ENCODE measurements around the gene DNAJB1. TPM values are rescaled to one million over a fixed set of nuclear protein-coding genes. Genes with fewer than 3 reads are reported as not detected.

Gene DNAJB1
- total and polyA plus RNA-seq, 7 donors: 44.6 to 118 (median 69.3) TPM

- H3K4me1 ChIP-seq: peaks cover 0 to 42% (median 35%) of the 10 kb centered on the region in 4 donors
Observed at GRCh38 chr19:14516048-14516534, 2.1 kb downstream of the DNAJB1 start.

GRCh38 chr19:14515501-14516047, 2.6 kb downstream of the DNAJB1 start:
- 64 to 84% methylated on average over 8 of the region's 8 CpGs for WGBS, 2 donors
- Histone ChIP-seq H3K36me3 (peaks cover 17 to 32% (median 29%) of the 10 kb centered on the region in 4 donors), H3K27me3 (no peaks in the 10 kb centered on the region), H3K9me3 (no peaks in the 10 kb centered on the region), H3K4me3 (peak overlapping the region in 1 of 4 donors; percentile 93), H3K4me1 (peaks cover 0 to 42% (median 36%) of the 10 kb centered on the region in 4 donors), H3K27ac (peak overlapping the region in 2 of 4 donors; percentile 99 to 100)
- TF ChIP-seq EP300 (IDR thresholded peaks at IDR 0.05): no peak
- TF ChIP-seq POLR2A (IDR thresholded peaks at IDR 0.05): no peak
- intact Hi-C loops (cut with DNase I): no loop called here
- DNase-seq: no peak

More at GRCh38 chr19:14516048-14516534, 2.1 kb downstream of the DNAJB1 start:
- Histone ChIP-seq H3K9me3 (no peaks in the 10 kb centered on the region), H3K27ac (peak overlapping the region in 3 of 4 donors; percentile 99 to 100 (median 100)), H3K4me3 (peak overlapping the region; percentile 93 to 98 (median 96)), H3K36me3 (peaks cover 17 to 32% (median 29%) of the 10 kb centered on the region in 4 donors), H3K27me3 (no peaks in the 10 kb centered on the region)
- TF ChIP-seq POLR2A (IDR thresholded peaks at IDR 0.05) (no peak), EP300 (IDR thresholded peaks at IDR 0.05) (no peak), CTCF (IDR thresholded peaks at IDR 0.05) (no peak), POLR2AphosphoS5 (IDR thresholded peaks at IDR 0.05) (no peak)
- WGBS, 2 donors: 35 to 70% methylated on average over 15 of the region's 15 CpGs
- intact Hi-C loops (cut with DNase I): no loop called here
- DNase-seq: no peak

- H3K4me1 ChIP-seq: peaks cover 0 to 41% (median 34%) of the 10 kb centered on the region in 4 donors
- 74 to 85% methylated on average over 8 of the region's 8 CpGs for WGBS, 2 donors
- H3K9me3 ChIP-seq: no peaks in the 10 kb centered on the region
- no peaks in the 10 kb centered on the region for H3K27me3 ChIP-seq
- TF ChIP-seq POLR2AphosphoS5 (IDR thresholded peaks at IDR 0.05): no peak
- TF ChIP-seq EP300 (IDR thresholded peaks at IDR 0.05): no peak
- TF ChIP-seq CTCF (IDR thresholded peaks at IDR 0.05): no peak
- TF ChIP-seq POLR2A (IDR thresholded peaks at IDR 0.05): no peak
- no peak overlapping the region for H3K27ac ChIP-seq
- no peak overlapping the region for H3K4me3 ChIP-seq
- DNase-seq: no peak
- peaks cover 17 to 32% (median 29%) of the 10 kb centered on the region in 4 donors for H3K36me3 ChIP-seq
- intact Hi-C loops (cut with DNase I): no loop called here
Observed at GRCh38 chr19:14514215-14514863, 3.9 kb downstream of the DNAJB1 start.

- intact Hi-C loops (cut with DNase I): no loop called here
- peaks cover 0 to 36% (median 28%) of the 10 kb centered on the region in 4 donors for H3K4me1 ChIP-seq
- no peak for DNase-seq
Observed at GRCh38 chr19:14512406-14512961, 5.7 kb downstream of the DNAJB1 start.

GRCh38 chr19:14511229-14511593, 7.0 kb downstream of the DNAJB1 start:
- intact Hi-C loops (cut with DNase I): no loop called here
- Histone ChIP-seq H3K36me3 (peaks cover 17 to 29% (median 25%) of the 10 kb centered on the region in 4 donors), H3K27me3 (no peaks in the 10 kb centered on the region), H3K4me1 (peaks cover 0 to 26% (median 19%) of the 10 kb centered on the region in 4 donors), H3K4me3 (no peak overlapping the region), H3K27ac (peak overlapping the region; percentile 20 to 77 (median 65)), H3K9me3 (no peaks in the 10 kb centered on the region)
- TF ChIP-seq POLR2A (IDR thresholded peaks at IDR 0.05): no peak
- TF ChIP-seq POLR2AphosphoS5 (IDR thresholded peaks at IDR 0.05): no peak
- TF ChIP-seq CTCF (IDR thresholded peaks at IDR 0.05): no peak
- no peak for TF ChIP-seq EP300 (IDR thresholded peaks at IDR 0.05)
- DNase-seq: no peak
- 88 to 89% methylated on average over 4 of the region's 4 CpGs for WGBS, 2 donors

More at GRCh38 chr19:14512406-14512961, 5.7 kb downstream of the DNAJB1 start:
- Histone ChIP-seq H3K36me3 (peaks cover 17 to 32% (median 29%) of the 10 kb centered on the region in 4 donors), H3K4me3 (no peak overlapping the region), H3K27ac (no peak overlapping the region), H3K9me3 (no peaks in the 10 kb centered on the region), H3K27me3 (no peaks in the 10 kb centered on the region)
- no peak for TF ChIP-seq POLR2AphosphoS5 (IDR thresholded peaks at IDR 0.05)
- TF ChIP-seq EP300 (IDR thresholded peaks at IDR 0.05): no peak
- no peak for TF ChIP-seq POLR2A (IDR thresholded peaks at IDR 0.05)
- WGBS, 2 donors: 96% methylated on average over 14 of the region's 14 CpGs
